ENCODE measurements around the gene ADGRV1. TPM values are rescaled to one million over a fixed set of nuclear protein-coding genes. Genes with fewer than 3 reads are reported as not detected.

ADGRV1 gene
- total RNA-seq, 2 donors from 2014 or later = 0.44 to 0.52 TPM

- ATAC-seq = no peak
- Mint-ChIP-seq H3K27me3 (peaks cover 36% of the 10 kb centered on the region), H3K4me1 (peaks cover 2% of the 10 kb centered on the region), H3K36me3 (ENCODE audit: low read depth) (peaks cover 5% of the 10 kb centered on the region), H3K4me3 (no peak overlapping the region), H3K27ac (no peak overlapping the region)
- DNase-seq = no peak
- H3K9me3 ChIP-seq (ENCODE audit: control insufficient read depth, low read length, poor library complexity, severe bottlenecking) = no peaks in the 10 kb centered on the region
These were observed 628.4 kb downstream of the ADGRV1 start for GRCh38 chr5:91187032-91187431.

DNA sequence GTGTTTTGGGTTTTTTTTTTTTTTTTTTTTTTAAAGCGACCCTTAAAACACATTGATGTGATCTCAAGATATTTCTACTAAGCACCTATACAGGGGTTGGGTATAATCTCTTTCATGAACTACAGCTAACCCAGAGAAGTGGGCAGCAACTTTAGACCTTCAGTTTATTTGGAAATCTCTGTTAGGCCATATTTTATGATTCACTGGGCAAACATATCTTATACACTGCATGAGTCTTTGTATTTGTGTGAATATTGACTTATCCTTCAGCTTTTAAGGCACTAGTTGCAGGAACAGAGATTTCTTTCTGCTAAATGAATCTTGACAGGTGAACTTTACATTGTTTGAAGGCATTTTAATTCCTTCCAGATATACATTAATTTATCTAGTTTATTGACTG, 630.2 kb downstream of the ADGRV1 start:
- DNase-seq = no peak
- Mint-ChIP-seq H3K36me3 (ENCODE audit: low read depth) (peaks cover 5% of the 10 kb centered on the region), H3K27ac (no peak overlapping the region), H3K27me3 (peaks cover 35% of the 10 kb centered on the region), H3K4me3 (no peak overlapping the region), H3K4me1 (peaks cover 7% of the 10 kb centered on the region)
- no peak for ATAC-seq
- H3K9me3 ChIP-seq (ENCODE audit: control insufficient read depth, low read length, poor library complexity, severe bottlenecking) = no peaks in the 10 kb centered on the region

DNA sequence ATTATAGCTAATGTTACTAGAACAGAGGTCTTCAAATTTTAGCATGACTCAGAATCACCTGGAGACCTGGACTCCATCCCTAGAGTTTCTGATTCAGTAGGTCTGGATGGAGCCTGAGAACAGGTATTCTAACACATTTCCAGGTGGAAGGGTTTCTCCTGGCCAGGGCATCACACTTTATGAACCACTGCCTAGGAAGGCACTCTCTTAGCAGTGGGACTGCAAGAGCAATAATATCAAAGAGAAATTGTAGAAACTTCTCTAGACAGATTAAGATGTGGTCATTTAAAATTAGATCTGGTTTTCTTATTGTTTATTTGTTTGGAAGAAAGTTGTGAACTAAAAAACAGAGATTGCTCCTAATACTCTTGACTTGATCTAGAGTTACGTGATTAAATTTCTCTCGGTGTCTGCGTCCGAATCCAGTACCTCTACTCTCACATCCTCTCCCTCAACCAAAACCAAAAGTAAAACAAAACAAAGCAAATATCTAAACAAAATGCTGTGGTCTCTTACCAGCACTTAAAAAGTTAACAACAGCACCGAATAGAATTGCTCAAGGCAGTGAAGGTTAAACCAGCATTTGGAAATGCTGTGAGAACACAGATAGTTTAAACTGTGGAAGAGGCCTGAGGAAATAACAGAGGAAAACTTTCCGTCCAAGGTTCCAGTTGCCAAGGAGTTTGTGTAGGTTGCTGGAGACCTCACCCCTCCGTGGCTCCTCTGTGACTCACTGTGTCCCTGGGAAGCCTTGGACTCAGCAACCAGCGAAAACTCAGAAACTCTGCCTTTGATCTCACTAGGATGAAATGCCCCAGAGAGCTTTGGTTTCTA, 631.1 kb downstream of the ADGRV1 start:
- Mint-ChIP-seq H3K27me3 (peaks cover 27% of the 10 kb centered on the region), H3K27ac (peak overlapping the region; percentile 24), H3K4me3 (no peak overlapping the region), H3K4me1 (peaks cover 7% of the 10 kb centered on the region), H3K36me3 (ENCODE audit: low read depth) (peaks cover 5% of the 10 kb centered on the region)
- DNase-seq = no peak
- no peaks in the 10 kb centered on the region for H3K9me3 ChIP-seq (ENCODE audit: control insufficient read depth, low read length, poor library complexity, severe bottlenecking)
- ATAC-seq = no peak

DNA sequence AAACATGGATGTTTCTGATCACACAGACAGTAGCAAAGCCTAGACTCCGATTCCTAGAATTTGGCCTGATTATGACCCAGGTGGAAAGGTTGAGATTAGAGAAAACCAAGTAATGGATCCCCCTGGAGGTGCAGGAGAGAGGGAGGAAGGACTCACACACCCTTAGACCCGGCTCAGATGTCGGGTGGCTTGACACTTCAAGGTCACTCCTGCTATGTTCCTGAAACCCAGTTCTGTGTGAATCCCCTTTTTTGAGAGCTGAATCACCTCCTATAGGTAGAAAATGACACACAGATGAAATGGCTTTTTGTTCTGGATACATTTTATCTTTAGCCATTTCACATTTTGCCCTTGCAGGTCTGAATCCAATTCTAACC, 631.7 kb downstream of the ADGRV1 start:
- ATAC-seq = no peak
- peaks cover 24% of the 10 kb centered on the region for H3K27me3 Mint-ChIP-seq
- H3K4me1 Mint-ChIP-seq = peaks cover 7% of the 10 kb centered on the region
- no peak overlapping the region for H3K27ac Mint-ChIP-seq
- DNase-seq = no peak
- H3K9me3 ChIP-seq (ENCODE audit: control insufficient read depth, low read length, poor library complexity, severe bottlenecking) = no peaks in the 10 kb centered on the region
- H3K4me3 Mint-ChIP-seq = no peak overlapping the region
- H3K36me3 Mint-ChIP-seq (ENCODE audit: low read depth) = peaks cover 5% of the 10 kb centered on the region

GRCh38 chr5:91194824-91195381, 636.3 kb downstream of the ADGRV1 start:
- no peak for DNase-seq
- no peak overlapping the region for H3K27ac Mint-ChIP-seq
- ATAC-seq = no peak
- no peak overlapping the region for H3K4me3 Mint-ChIP-seq
- no peaks in the 10 kb centered on the region for H3K9me3 ChIP-seq (ENCODE audit: control insufficient read depth, low read length, poor library complexity, severe bottlenecking)
- H3K4me1 Mint-ChIP-seq = peaks cover 4% of the 10 kb centered on the region
- no peaks in the 10 kb centered on the region for H3K36me3 Mint-ChIP-seq (ENCODE audit: low read depth)
- peaks cover 18% of the 10 kb centered on the region for H3K27me3 Mint-ChIP-seq

- H3K27ac Mint-ChIP-seq = no peak overlapping the region
- H3K4me1 Mint-ChIP-seq = no peaks in the 10 kb centered on the region
- no peaks in the 10 kb centered on the region for H3K9me3 ChIP-seq (ENCODE audit: control insufficient read depth, low read length, poor library complexity, severe bottlenecking)
- H3K4me3 Mint-ChIP-seq = no peak overlapping the region
- H3K36me3 Mint-ChIP-seq (ENCODE audit: low read depth) = no peaks in the 10 kb centered on the region
- ATAC-seq (no peak), DNase-seq (no peak)
- H3K27me3 Mint-ChIP-seq = peaks cover 15% of the 10 kb centered on the region
These were observed 642.1 kb downstream of the ADGRV1 start for GRCh38 chr5:91200692-91201091.

DNA sequence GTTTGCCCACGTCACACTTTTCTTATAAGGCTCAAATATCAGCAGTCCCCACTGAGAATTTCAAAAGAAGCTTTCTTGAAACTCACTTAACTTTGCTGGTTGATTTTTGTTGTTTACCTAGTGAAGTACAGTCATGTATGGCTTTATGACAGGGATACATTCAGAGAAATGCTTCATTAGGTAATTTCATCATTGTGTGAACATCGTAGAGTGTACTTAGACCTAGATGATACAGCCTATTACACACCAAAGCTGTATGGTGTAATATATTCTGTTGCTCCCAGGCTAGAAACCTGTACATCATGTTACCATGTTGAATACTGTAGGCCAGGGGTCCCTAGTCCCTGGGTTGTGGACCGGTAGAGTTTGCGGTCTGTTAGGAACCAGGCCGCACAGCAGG, 647.5 kb downstream of the ADGRV1 start:
- H3K27ac Mint-ChIP-seq = no peak overlapping the region
- H3K4me3 Mint-ChIP-seq = no peak overlapping the region
- DNase-seq (no peak), ATAC-seq (no peak)
- no peaks in the 10 kb centered on the region for H3K4me1 Mint-ChIP-seq
- H3K9me3 ChIP-seq (ENCODE audit: control insufficient read depth, low read length, poor library complexity, severe bottlenecking) = no peaks in the 10 kb centered on the region
- no peaks in the 10 kb centered on the region for H3K36me3 Mint-ChIP-seq (ENCODE audit: low read depth)
- no peaks in the 10 kb centered on the region for H3K27me3 Mint-ChIP-seq

GRCh38 chr5:91206734-91207133, 648.1 kb downstream of the ADGRV1 start:
- no peak for ATAC-seq
- Mint-ChIP-seq H3K27ac (no peak overlapping the region), H3K4me3 (no peak overlapping the region), H3K36me3 (ENCODE audit: low read depth) (no peaks in the 10 kb centered on the region), H3K27me3 (no peaks in the 10 kb centered on the region), H3K4me1 (no peaks in the 10 kb centered on the region)
- DNase-seq = no peak
- no peaks in the 10 kb centered on the region for H3K9me3 ChIP-seq (ENCODE audit: control insufficient read depth, low read length, poor library complexity, severe bottlenecking)

- no peak overlapping the region for H3K4me3 Mint-ChIP-seq
- DNase-seq = no peak
- no peaks in the 10 kb centered on the region for H3K9me3 ChIP-seq (ENCODE audit: control insufficient read depth, low read length, poor library complexity, severe bottlenecking)
- H3K27ac Mint-ChIP-seq = no peak overlapping the region
- H3K36me3 Mint-ChIP-seq (ENCODE audit: low read depth) = no peaks in the 10 kb centered on the region
- H3K27me3 Mint-ChIP-seq = no peaks in the 10 kb centered on the region
- ATAC-seq = no peak
- no peaks in the 10 kb centered on the region for H3K4me1 Mint-ChIP-seq
These were observed 648.7 kb downstream of the ADGRV1 start for GRCh38 chr5:91207248-91207647.

GRCh38 chr5:91211997-91212713, 653.6 kb downstream of the ADGRV1 start:
- Mint-ChIP-seq H3K27me3 (peaks cover 27% of the 10 kb centered on the region), H3K36me3 (ENCODE audit: low read depth) (no peaks in the 10 kb centered on the region), H3K27ac (no peak overlapping the region), H3K4me1 (no peaks in the 10 kb centered on the region), H3K4me3 (no peak overlapping the region)
- ATAC-seq (no peak), DNase-seq (no peak)
- no peaks in the 10 kb centered on the region for H3K9me3 ChIP-seq (ENCODE audit: control insufficient read depth, low read length, poor library complexity, severe bottlenecking)

- no peaks in the 10 kb centered on the region for H3K4me1 Mint-ChIP-seq
- ATAC-seq (no peak), DNase-seq (no peak)
- no peaks in the 10 kb centered on the region for H3K36me3 Mint-ChIP-seq (ENCODE audit: low read depth)
- H3K9me3 ChIP-seq (ENCODE audit: control insufficient read depth, low read length, poor library complexity, severe bottlenecking) = no peaks in the 10 kb centered on the region
- no peak overlapping the region for H3K27ac Mint-ChIP-seq
- no peak overlapping the region for H3K4me3 Mint-ChIP-seq
- peaks cover 32% of the 10 kb centered on the region for H3K27me3 Mint-ChIP-seq
These were observed 654.1 kb downstream of the ADGRV1 start for GRCh38 chr5:91212714-91213092.

All from T-helper 17 cell (primary cell).